CD1c-positive myeloid dendritic cell (primary cell): ENCODE data around the gene COLEC12.

Experiments
- DNase-seq: peaks from one replicate; pipeline ENCODE4 v3.0.0-alpha.2; 2016; ENCODE audit errors: extremely low spot score

COLEC12 gene

GRCh38 chr18:475202-476031, 25.1 kb downstream of the COLEC12 start:
- no peak for DNase-seq

DNA sequence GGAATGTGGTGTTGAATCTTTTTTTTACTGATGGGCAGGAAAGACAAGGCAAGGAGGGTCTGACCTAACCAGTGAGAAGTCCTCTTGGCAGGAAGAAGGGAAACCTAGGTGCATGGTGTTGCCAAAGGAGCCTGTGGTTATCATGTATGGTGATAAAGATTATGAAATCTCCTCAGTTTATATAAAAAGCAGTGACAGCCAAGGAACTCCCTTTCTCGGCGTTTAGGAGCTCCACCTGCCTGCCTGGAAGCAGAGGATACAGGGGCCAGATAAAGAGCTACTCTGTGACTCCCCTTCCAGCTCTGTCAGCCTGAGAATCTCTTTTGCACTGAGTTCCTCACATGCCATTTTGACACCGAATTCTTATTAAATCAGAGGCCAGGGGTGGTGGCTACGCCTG, 26.1 kb downstream of the COLEC12 start:
- DNase-seq = no peak

- no peak for DNase-seq
These were observed 26.7 kb downstream of the COLEC12 start for GRCh38 chr18:473802-474201.

- DNase-seq = peak; percentile 31
These were observed 28.8 kb downstream of the COLEC12 start for GRCh38 chr18:471716-472115.

DNA sequence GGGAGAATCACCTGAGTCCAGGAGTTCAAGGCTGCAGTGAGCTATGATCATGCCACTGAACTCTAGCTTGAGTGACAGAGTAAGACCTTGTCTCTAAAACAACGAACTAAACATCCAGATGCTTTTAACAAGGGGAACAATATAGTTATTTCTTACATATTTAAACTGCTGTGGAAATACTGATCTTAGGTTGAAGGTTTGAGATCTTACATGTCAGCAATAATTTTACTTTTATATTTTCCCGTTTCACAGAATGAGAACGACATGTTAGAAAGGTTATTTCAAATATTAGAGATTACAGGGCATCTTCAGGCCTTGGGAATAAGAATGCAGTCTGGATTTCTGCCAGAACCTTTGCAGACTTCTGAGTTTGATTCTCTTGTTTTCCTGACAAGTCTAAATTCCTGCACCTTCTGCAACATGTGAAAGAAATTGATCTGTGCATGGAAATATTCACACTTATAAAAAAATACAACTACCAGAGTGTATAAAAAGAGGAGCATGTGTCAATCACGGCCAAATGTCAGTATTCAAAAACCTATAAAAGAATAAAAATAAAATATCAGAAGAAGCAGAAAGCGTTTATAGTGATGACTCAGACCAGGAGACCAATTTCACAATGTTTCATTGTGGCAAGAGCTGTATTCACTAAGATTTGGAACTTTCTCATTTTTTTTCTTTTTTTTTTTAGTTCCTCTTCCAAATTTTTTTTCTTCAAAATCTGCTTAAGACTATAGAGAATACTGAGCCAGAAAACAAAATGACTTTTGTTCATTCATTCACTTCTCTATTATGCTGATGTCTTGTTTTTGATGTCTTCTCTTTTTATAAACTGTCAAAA, 29.6 kb downstream of the COLEC12 start:
- DNase-seq = peak; percentile 88

- peak; percentile 67 for DNase-seq
These were observed 31.3 kb downstream of the COLEC12 start for GRCh38 chr18:468955-469790.

DNA sequence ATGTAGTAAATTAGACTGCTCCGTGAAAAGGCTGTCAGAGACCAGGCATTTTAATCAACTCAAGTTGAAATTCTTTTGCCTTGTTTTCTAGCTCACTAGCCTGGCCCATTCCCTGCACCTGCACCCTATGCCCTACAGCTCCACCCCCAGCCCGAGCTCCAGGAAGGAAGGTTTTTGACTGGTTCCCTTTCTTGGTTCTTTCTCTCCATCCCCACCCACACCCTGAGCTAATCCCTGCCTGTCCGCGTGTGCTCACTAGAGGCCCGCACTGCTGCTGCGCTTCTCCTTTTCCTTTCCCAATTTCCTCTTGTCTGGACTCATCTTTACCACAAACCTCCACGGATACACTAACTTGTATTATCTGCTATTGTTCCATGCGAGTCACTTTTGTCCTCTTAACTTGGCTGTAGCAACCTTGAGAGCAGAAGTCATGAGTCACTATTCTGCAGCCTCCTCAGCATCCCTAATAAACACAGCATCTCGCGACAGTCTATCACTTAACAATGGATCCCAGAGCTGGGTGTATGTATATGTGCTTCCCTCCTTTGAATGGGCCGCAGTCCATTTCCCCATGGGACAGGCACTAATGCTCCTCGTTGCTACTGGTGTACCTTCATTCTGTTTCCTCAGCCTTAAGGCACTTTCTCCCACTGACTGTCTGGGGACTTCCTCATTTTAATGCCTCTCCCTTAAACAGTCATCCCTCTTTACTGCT, 36.5 kb downstream of the COLEC12 start:
- DNase-seq = peak; percentile 81

DNA sequence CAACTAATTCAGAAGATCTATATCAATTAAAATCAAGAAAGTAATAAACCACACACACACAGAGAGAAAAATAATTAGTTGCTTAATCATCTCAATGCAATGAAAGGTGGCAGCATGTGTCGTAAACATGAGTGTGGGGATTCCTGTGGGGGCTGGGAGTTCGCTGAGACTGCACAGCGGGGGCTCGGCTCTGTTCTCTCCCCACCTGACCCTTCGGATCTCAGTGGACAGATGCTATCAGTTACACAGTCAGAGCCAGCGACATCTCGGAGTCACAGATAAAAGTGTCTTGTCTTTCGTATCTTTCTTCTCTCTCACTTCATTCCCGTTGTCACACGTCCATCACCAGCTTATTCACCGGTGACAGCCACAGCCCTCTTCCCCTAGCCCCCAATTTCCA, 37.1 kb downstream of the COLEC12 start:
- DNase-seq = no peak

DNA sequence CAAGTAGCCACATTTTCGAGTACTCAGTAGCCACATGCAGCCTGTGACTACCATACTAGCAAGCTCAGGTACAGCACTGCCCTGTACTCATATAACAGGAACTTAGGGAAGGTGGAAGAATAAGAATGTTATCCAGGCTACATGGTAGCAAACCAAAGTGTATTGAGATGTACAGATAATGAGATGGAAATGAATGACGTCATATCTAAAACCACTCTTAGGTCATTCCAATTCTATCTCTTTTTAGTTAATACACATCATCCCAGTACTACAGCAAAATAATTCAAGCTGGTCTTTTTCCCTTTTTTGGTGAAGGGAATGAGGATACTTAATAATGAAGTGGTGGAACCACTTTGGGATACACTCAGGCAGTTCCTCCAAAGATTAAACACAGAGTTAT, 38.7 kb downstream of the COLEC12 start:
- no peak for DNase-seq

- DNase-seq = no peak
These were observed 39.7 kb downstream of the COLEC12 start for GRCh38 chr18:460791-461190.

DNA sequence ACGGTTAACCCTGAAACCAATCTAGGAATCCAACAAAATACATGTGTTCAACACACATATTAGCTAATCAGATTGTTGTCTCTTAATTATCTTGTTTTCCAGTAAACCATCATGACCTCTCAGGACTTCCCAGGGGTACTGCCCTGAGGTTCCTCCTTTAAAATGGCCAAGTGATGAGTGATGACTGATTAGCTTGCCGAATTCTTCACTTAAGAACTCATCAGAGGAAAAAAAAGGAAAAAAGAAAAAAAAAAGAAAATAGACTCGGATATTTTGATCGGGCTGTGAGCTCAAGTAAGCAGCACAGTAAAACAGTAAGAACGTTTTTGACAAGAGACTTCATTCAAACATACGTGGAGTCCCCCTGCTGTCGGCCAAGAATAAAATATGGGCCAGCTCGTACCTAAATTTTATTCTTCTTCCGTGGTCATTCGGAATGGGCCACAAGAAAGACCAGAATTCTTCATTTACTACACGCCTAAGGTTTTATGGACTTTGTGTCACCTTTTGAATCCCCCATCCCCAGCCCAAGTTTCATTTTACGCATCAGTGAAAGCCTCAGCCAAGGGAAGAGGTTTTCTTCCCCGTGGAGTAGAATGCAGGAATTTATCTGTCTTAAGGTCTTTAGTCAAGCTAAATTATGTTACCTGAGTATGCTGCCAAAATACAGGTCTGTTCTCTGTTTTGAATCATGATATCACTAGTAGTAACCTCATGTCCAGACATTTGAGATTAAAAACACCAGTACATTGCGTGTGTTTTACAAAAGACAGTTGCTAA, 40.5 kb downstream of the COLEC12 start:
- DNase-seq = no peak

- DNase-seq = no peak
These were observed 42.7 kb downstream of the COLEC12 start for GRCh38 chr18:457521-458412.

- no peak for DNase-seq
These were observed 43.4 kb downstream of the COLEC12 start for GRCh38 chr18:457140-457519.

DNA sequence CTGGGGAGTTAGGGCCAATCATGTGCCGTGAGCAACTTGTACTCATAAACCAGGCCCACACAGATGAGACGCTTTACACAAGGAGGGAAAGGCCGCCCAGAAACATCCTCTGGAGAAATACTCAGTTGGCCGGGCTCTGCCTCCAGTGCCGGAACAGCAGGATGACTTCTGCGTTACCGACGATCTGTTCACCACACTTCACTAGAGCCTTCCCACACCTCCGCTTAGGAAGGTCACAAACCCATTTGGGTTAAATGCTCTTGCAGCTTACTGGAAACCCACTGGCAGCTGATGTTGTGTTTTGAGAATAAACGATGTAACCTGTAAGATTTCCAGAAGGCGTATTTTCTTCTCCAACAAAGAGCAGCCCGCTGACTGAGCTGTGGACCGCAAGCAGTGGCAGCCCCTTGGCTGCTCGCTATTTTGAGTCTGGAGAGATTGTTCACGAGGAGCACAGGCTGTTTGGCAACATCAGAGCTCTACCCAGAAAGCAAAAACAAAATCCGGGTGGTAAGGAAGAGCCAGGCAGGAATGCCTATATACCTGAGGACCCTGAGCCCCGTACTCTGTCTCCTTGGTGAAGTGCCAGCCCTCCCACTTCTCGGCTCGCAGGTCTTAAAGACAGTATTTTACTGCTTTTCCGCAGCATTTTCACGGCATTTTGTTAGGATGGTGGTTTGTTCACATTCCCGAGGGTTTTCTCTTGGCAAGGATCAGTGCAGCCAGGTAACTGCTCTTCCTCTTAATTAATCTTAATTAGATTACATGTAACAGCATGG, 44.0 kb downstream of the COLEC12 start:
- DNase-seq = no peak

- no peak for DNase-seq
These were observed 47.1 kb downstream of the COLEC12 start for GRCh38 chr18:453400-453799.

- no peak for DNase-seq
These were observed 47.7 kb downstream of the COLEC12 start for GRCh38 chr18:452816-453215.

GRCh38 chr18:449374-449773, 51.1 kb downstream of the COLEC12 start:
- no peak for DNase-seq

GRCh38 chr18:448116-448790, 52.2 kb downstream of the COLEC12 start:
- no peak for DNase-seq
